IMR-90 (cell line): ENCODE data around the gene CENPP. TPM values are rescaled to one million over a fixed set of nuclear protein-coding genes. Genes with fewer than 3 reads are reported as not detected.

Source experiments
- ATAC-seq: fragments of 200-7000 bp; cut with Tn5 transposase; 2 replicates; pipeline ENCODE4 v1.9.1; 2020; ENCODE audit warnings: low read depth, mild to moderate bottlenecking, moderate library complexity
- BruUV-seq: library from RNA; stranded (reverse); fragments of 400-500 nt; replicated peaks from 2 replicates; lab custom pipeline; 2021; lab: Mats Ljungman, UMichigan
- CTCF ChIA-PET: fragments of 300-600 bp; formaldehyde crosslinking; extraction: SDS; loops from one replicate; lab custom pipeline; 2021; ENCODE audit warnings: antibody characterized with exemption; lab: Yijun Ruan, JAX
- POLR2A ChIA-PET: fragments of 300-600 bp; sonication (Branson Sonifier 250); formaldehyde crosslinking; loops from one replicate; lab custom pipeline; 2022; ENCODE audit warnings: antibody characterized with exemption; ENCODE audit not compliant: unreplicated experiment; lab: Charles Lee
- DNase-seq: peaks from one replicate; pipeline ENCODE4 v3.0.0; 2013
- H2AFZ ChIP-seq: replicated peaks from 2 replicates; pipeline ENCODE3; 2013; ENCODE audit warnings: low read length, mild to moderate bottlenecking; ENCODE audit not compliant: poor library complexity
- H2AK5ac ChIP-seq: 2 replicates; pipeline ENCODE4 v1.6.1; 2013; ENCODE audit warnings: low read depth, low read length, inconsistent platforms
- H2AK9ac ChIP-seq: replicated peaks from 2 replicates; pipeline ENCODE3; 2013; ENCODE audit warnings: mild to moderate bottlenecking, low read depth, low read length, moderate library complexity; ENCODE audit not compliant: poor library complexity
- H2BK120ac ChIP-seq: 2 replicates; pipeline ENCODE4 v1.6.1; 2013; ENCODE audit warnings: low read depth, low read length, inconsistent platforms
- H2BK15ac ChIP-seq: 3 replicates; pipeline ENCODE4 v1.6.1; 2013; ENCODE audit warnings: low read depth, low read length, inconsistent platforms
- H2BK20ac ChIP-seq: 2 replicates; pipeline ENCODE4 v1.6.1; 2013; ENCODE audit warnings: low read depth, mild to moderate bottlenecking, inconsistent platforms, low read length, moderate library complexity
- H2BK5ac ChIP-seq: 2 replicates; pipeline ENCODE4 v1.6.1; 2013; ENCODE audit warnings: mild to moderate bottlenecking, low read depth, low read length, inconsistent platforms; ENCODE audit not compliant: poor library complexity, severe bottlenecking
- H3K14ac ChIP-seq: replicated peaks from 2 replicates; pipeline ENCODE4 v1.6.1; 2013; ENCODE audit warnings: low read depth, low read length, inconsistent platforms
- H3K18ac ChIP-seq: 2 replicates; pipeline ENCODE4 v1.6.1; 2013; ENCODE audit warnings: low read depth, low read length, control low read depth
- H3K23ac ChIP-seq: 2 replicates; pipeline ENCODE4 v1.6.1; 2013; ENCODE audit warnings: low read depth, low read length, inconsistent platforms
- H3K27ac ChIP-seq: 2 replicates; pipeline ENCODE4 v1.5.1; 2013; ENCODE audit warnings: mild to moderate bottlenecking, control low read depth, low read length; ENCODE audit not compliant: insufficient read depth
- H3K27me3 ChIP-seq: 2 replicates; pipeline ENCODE4 v1.6.1; 2013; ENCODE audit warnings: low read length; ENCODE audit not compliant: control insufficient read depth, insufficient read depth
- H3K36me3 ChIP-seq: 2 replicates; pipeline ENCODE4 v1.6.1; 2013; ENCODE audit warnings: low read length, mixed read lengths; ENCODE audit not compliant: control insufficient read depth, insufficient read depth
- H3K4ac ChIP-seq: 2 replicates; pipeline ENCODE4 v1.6.1; 2013; ENCODE audit warnings: low read depth, low read length, inconsistent platforms
- H3K4me1 ChIP-seq: 2 replicates; pipeline ENCODE4 v1.6.1; 2013; ENCODE audit warnings: low read length, mixed read lengths; ENCODE audit not compliant: control insufficient read depth, insufficient read depth
- H3K4me2 ChIP-seq: 2 replicates; pipeline ENCODE4 v1.6.1; 2013; ENCODE audit warnings: low read depth, mild to moderate bottlenecking, control low read depth, low read length, moderate library complexity
- H3K4me3 ChIP-seq: 2 replicates; pipeline ENCODE4 v1.5.1; 2013; ENCODE audit warnings: low read depth, mild to moderate bottlenecking, control low read depth, low read length, moderate library complexity; ENCODE audit not compliant: insufficient read depth
- H3K56ac ChIP-seq: 2 replicates; pipeline ENCODE4 v1.6.1; 2013; ENCODE audit warnings: low read length, inconsistent platforms; ENCODE audit not compliant: insufficient read depth; ENCODE audit errors: extremely low read depth
- H3K79me1 ChIP-seq, 2 experiments: 2 replicates each; pipeline ENCODE4 v1.6.1; 2013; ENCODE audit warnings: low read length in 2 of 2, inconsistent platforms in 1 of 2, low read depth in 1 of 2
- H3K9ac ChIP-seq: 2 replicates; pipeline ENCODE4 v1.6.1; 2013; ENCODE audit warnings: low read depth, low read length, control low read depth
- H3K9me1 ChIP-seq: 2 replicates; pipeline ENCODE4 v1.6.1; 2013; ENCODE audit warnings: low read length, inconsistent platforms; ENCODE audit not compliant: insufficient read depth
- H3K9me3 ChIP-seq: 2 replicates; pipeline ENCODE4 v1.6.1; 2013; ENCODE audit warnings: low read length; ENCODE audit not compliant: control insufficient read depth, insufficient read depth
- H4K20me1 ChIP-seq: 2 replicates; pipeline ENCODE4 v1.6.1; 2013; ENCODE audit warnings: low read length, inconsistent platforms; ENCODE audit not compliant: insufficient read depth
- H4K5ac ChIP-seq: 2 replicates; pipeline ENCODE4 v1.6.1; 2013; ENCODE audit warnings: mild to moderate bottlenecking, low read depth, low read length, control low read depth
- H4K8ac ChIP-seq, 2 experiments: 2 replicates each; pipeline ENCODE4 v1.6.1; 2013; ENCODE audit warnings: low read depth in 2 of 2, low read length in 2 of 2, control low read depth in 1 of 2, inconsistent platforms in 1 of 2
- H4K91ac ChIP-seq: 2 replicates; pipeline ENCODE4 v1.6.1; 2013; ENCODE audit warnings: low read depth, low read length, inconsistent platforms; ENCODE audit not compliant: insufficient read depth
- BHLHE40 ChIP-seq: fragments of 150-350 bp; IDR thresholded peaks from 2 replicates; pipeline ENCODE4 v1.6.1; 2016; ENCODE audit warnings: mild to moderate bottlenecking, low read depth, low read length
- CEBPB ChIP-seq: IDR thresholded peaks from 2 replicates; pipeline ENCODE4 v1.6.1; 2012; ENCODE audit warnings: low read depth, low read length, improper control_type of control experiment
- CHD1 ChIP-seq: IDR thresholded peaks from 2 replicates; pipeline ENCODE4 v1.6.1; 2012; ENCODE audit warnings: low read depth, low read length, improper control_type of control experiment
- ELK1 ChIP-seq: fragments of 150-350 bp; IDR thresholded peaks from 2 replicates; pipeline ENCODE4 v1.6.1; 2016; ENCODE audit warnings: low read depth, mild to moderate bottlenecking, low read length, moderate library complexity, borderline replicate concordance
- NFE2L2 ChIP-seq: fragments of 150-350 bp; IDR thresholded peaks from 2 replicates; pipeline ENCODE4 v1.6.1; 2016; ENCODE audit warnings: low read depth, mild to moderate bottlenecking, low read length
- POLR2A ChIP-seq: IDR thresholded peaks from 2 replicates; pipeline ENCODE4 v1.6.1; 2012; ENCODE audit warnings: mild to moderate bottlenecking, low read depth, low read length
- WGBS, 2 experiments: methylation state at CpG; one replicate each; pipeline versions ENCODE4 v1.1.5 to v1.1.7; 2013; ENCODE audit warnings: missing lambda C conversion rate in 2 of 2; ENCODE audit not compliant: insufficient read length in 1 of 2; ENCODE audit errors: extremely low coverage in 2 of 2; 5-methylcytosine and 5-hydroxymethylcytosine counted together
- dilution Hi-C: fragments of 300-500 bp; cut with HindIII; formaldehyde crosslinking; loops from one replicate; pipeline ENCODE4 v1.14.3; 2018; ENCODE audit warnings: low sequenced_read_pairs; ENCODE audit not compliant: unreplicated experiment
- in situ Hi-C: fragments of 300-500 bp; cut with MboI; formaldehyde crosslinking; loops from 3 replicates; pipeline ENCODE4 v1.14.3; 2019; ENCODE audit warnings: low sequenced_read_pairs, inconsistent platforms, mixed read lengths
- intact Hi-C: fragments of 100-400 bp; cut with micrococcal nuclease; formaldehyde crosslinking; loops from 2 replicates; pipeline ENCODE4 v1.10.0; 2022
- polyA plus RNA-seq, 3 experiments: library from polyadenylated mRNA; depleted of rRNA; stranded (reverse); fragments of >200 nt; gene quantifications; 2 replicates each; pipeline ENCODE4 v1.2.3, GENCODE V29; 2012; ENCODE audit warnings: low replicate concordance in 1 of 3
- total RNA-seq: library from RNA; depleted of rRNA; stranded (reverse); fragments of >200 nt; gene quantifications from 2 replicates; pipeline ENCODE4 v1.2.3, GENCODE V29; 2012

The CENPP gene
- total and polyA plus RNA-seq, 2 of the 4 experiments (the other 2 are of a cell fraction) = 1.4 to 2.0 TPM

GRCh38 chr9:92480291-92480771 is 154.6 kb downstream of the CENPP start:
- H3K27me3 ChIP-seq = no peaks in the 10 kb centered on the region
- H3K4ac ChIP-seq = peak overlapping the region; percentile 51
- H3K18ac ChIP-seq = peak overlapping the region; percentile 2; the same call in 1 of the 2 replicates
- DNase-seq (peak; percentile 54), ATAC-seq (peak; percentile 50)
- H3K36me3 ChIP-seq = no peaks in the 10 kb centered on the region
- peak overlapping the region; percentile 71 for H4K91ac ChIP-seq
- H3K9me1 ChIP-seq = peaks cover 7% of the 10 kb centered on the region
- peak overlapping the region; percentile 75 for H2BK5ac ChIP-seq
- H3K4me1 ChIP-seq = peaks cover 18% of the 10 kb centered on the region
- peak overlapping the region; percentile 72 for H2AFZ ChIP-seq
- H2BK20ac ChIP-seq = peak overlapping the region; percentile 92
- no CpG with 5 or more reads among the region's 2 CpGs for WGBS, 2 experiments
- H3K23ac ChIP-seq = peak overlapping the region; percentile 74; the same call in 1 of the 2 replicates
- TF ChIP-seq ELK1 = no peak
- TF ChIP-seq NFE2L2 = no peak
- no peak for TF ChIP-seq CHD1
- no peak for TF ChIP-seq POLR2A
- TF ChIP-seq BHLHE40 = no peak
- no peak for TF ChIP-seq CEBPB
- no peaks in the 10 kb centered on the region for H4K20me1 ChIP-seq
- peak overlapping the region; percentile 13 to 47; a peak in 3 of 4 replicates for H4K8ac ChIP-seq
- peak overlapping the region; percentile 61 for H3K27ac ChIP-seq
- peak overlapping the region; percentile 18; the same call in 1 of the 2 replicates for H2AK5ac ChIP-seq
- peaks cover 0 to 2% of the 10 kb centered on the region in 2 experiments; a peak in 1 of 4 replicates for H3K79me1 ChIP-seq
- no TSS peak for BruUV-seq
- no peak overlapping the region; the same call in 1 of the 2 replicates for H3K56ac ChIP-seq
- ChIA-PET CTCF (interaction anchor here (0.8 to 1.1 kb wide), 2 partner anchors 13 to 154 kb away, joined by 3 to 4 read pairs; no protein-coding TSS in a partner anchor), POLR2A (no interaction called here)
- H2BK15ac ChIP-seq = peak overlapping the region; percentile 95; the same call in 2 of the 3 replicates
- in situ Hi-C loops (no loop called here), intact Hi-C loops (no loop called here), dilution Hi-C loops (no loop called here)
- peak overlapping the region; percentile 0; the same call in 1 of the 2 replicates for H4K5ac ChIP-seq
- peak overlapping the region; percentile 28 for H3K4me2 ChIP-seq
- peak overlapping the region; percentile 66 for H2AK9ac ChIP-seq
- no peaks in the 10 kb centered on the region for H3K9me3 ChIP-seq
- no peak overlapping the region for H3K4me3 ChIP-seq
- no peak overlapping the region for H3K9ac ChIP-seq
- H3K14ac ChIP-seq = peak overlapping the region; percentile 32
- H2BK120ac ChIP-seq = peak overlapping the region; percentile 82
